Stimulated activated CD4-positive, alpha-beta T cell treated with anti-CD3 and anti-CD28 coated beads, Interleukin-4, amount 100 ng/mL, for 48 hours (primary cell): ENCODE results near the gene KLK5.
A peak's percentile ranks its signal among the peaks of the same experiment; 100 is the strongest.

ENCODE experiments used
- DNase-seq, 2 donors: peaks; one replicate each; pipeline ENCODE4 v3.0.0-alpha.2; 2020; ENCODE audit warnings: low read depth in 2 of 2

The KLK5 gene

DNA sequence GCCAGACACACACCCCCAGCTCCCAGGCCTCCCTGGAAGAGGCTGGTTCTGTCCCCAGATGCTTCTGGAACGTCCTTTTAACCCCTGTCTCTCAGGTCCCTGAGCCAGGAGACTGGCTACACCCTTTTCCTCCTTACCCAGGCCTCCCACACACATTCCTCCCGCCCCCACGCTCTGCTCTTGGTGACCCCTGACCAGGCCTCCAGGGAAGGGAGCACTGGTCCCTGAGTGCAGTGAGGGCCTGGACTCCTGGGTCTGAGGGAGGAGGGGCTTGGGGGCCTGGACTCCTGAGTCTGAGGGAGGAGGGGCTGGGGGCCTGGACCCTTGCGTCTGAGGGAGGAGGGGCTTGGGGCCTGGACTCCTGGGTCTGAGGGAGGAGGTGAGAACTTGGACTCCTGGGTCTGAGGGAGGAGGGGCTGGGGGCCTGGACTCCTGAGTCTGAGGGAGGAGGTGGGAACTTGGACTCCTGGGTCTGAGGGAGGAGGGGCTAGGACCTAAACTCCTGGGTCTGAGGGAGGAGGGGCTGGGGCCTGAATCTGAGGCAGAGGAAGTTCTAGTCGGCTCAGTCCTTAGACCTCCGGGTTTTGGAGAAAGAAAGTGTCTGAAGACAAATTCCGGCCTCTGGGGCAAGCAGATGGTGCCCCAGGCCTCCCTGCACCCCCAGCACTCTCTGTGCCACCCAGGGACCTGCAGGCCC lies 16.0 kb upstream of the KLK5 start:
- no peak for DNase-seq

DNA sequence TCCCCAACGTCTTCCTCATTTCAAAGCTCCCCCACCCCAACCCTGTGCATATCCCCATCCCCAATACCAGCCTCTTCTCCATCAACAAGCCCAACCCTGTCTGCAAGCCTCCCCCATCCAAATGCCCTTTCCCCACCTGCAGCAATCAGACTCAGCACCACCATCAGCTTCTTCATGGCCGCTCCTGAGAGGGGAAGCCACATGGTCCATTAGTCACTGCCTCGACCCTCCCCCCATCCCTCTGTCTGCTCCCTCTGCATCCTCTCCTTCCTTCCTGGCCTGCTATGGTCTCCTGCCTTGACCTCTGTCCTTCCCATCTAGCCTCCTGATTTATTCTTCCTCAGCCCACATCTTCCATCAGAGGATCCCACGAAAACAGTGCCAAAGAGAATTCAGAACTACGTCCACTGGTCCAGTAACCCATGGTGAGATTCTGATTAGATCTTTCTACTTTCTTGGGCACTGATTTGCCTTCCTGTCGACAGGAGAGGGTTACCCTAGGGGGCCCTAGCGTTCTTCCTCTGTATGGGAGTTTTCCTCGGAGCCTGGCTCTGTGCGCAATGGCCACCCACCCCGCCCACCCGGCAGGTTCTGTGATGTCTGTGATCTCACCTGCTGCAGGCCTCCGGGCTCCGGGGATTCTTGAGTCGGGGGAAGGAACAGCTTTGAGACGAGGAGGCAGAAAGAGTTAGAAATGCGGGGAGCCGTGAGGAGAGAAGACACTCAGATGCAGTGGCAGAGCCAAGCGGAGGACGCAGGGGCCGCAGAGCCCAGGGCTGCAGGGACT lies 15.3 kb upstream of the KLK5 start:
- no peak for DNase-seq

DNA sequence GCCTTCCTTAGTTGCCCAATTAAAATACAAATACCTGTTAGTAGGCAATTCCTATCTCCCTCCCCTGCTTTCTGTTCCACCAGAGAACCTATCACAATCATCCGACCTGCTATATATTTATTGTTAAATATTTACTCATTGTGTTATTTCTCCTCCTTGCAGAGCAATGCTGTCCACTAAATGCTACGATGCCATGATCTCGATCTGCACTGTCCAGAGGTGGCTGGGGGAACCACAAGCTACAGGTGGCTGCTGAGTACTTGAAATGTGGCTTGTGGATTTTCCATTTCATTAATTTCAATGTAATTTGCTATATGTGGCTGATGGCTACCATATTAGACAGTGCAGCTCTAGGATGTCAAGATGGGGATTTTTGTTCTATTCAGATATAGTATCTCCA lies 11.4 kb upstream of the KLK5 start:
- DNase-seq: no peak

DNA sequence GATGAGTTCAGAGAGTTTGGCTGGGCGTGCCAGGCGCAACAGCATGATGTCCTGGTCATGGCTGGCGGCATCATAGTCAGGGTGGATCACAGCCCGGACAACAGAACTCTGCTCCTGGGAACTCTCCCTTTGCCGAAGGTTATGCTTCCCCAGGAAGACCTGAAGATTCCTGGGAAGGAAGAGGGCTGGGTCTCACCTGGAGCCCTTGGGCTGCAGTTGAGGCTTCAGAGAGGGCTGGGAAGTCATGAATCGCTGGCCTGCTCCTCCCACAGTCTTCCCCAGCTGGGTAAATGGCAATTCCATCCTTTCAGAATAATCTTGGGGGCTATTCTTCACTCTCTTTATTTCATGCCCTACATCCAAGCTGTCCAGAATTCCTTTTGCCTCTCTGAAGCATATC lies 10.5 kb upstream of the KLK5 start:
- DNase-seq: no peak

DNA sequence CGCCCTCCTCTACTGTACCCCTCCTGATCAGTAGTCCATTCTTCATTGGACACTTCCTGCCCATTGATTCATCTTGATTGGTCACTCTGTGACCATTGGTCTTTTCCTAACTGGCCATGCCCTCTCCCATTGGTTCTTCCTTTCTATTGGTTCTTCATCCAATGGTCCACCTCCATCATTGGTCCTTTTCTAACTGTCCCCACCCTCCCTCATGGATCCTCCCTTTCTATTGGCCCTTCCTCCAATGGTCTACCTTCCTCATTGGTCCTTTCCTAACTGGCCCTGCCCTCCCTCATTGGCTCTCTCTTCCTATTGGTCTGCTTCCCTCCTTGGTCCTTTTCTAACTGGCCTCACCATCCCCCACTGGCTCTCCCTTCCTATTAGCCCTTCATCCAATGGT lies 9.4 kb upstream of the KLK5 start:
- no peak for DNase-seq

DNA sequence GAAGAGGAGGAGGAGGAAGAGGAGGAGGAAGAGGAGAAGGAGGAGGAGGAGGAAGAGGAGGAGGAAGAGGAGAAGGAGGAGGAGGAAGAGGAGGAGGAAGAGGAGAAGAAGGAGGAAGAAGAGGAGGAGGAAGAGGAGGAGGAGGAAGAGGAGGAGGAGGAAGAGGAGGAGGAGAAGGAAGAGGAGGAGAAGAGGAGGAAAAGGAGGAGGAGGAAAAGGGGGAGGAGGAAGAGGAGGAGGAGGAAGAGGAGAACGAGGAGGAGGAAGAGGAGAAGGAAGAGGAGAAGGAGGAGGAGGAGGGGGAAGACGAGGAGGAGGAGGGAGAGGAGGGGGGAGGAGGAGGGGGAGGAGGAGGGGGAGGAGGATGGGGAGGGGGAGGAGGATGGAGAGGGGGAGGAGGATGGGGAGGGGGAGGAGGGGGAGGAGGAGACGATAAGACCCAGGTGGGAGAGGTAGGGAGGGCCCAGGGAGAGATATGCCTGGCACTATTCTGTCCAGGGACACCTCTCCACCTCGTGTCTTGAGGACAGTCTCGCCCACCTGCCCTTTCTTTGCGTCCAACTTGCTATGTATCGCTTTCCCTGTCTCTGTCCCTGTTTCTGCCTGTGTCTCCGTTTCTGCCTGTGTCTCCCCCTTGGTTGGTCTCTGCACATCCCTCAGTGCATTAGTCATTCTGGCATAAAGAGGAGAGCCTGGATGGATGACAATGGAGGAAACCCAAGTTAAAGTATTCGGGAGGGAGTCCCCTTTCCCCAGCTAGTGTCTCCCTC lies 7.1 kb upstream of the KLK5 start:
- DNase-seq: no peak

DNA sequence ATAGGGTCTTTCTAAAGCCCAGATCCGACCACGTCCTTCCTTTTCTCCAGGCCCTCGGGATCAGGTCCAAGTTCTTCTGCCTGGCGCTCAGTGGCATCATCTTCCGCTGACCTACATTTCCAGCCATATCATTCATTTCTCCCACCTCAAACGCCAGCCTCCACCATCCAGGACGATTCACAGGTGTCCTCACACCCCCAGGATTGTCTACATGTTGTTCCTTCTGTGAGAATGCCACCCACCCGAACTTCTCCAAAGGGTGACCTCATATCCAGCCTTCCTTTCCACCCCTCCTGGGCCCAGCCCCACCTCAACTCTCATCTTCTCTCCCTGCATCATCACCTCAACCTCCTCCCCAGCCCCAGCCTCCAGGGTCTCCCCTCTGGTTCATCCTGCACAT lies 4.7 kb upstream of the KLK5 start:
- DNase-seq: no peak

DNA sequence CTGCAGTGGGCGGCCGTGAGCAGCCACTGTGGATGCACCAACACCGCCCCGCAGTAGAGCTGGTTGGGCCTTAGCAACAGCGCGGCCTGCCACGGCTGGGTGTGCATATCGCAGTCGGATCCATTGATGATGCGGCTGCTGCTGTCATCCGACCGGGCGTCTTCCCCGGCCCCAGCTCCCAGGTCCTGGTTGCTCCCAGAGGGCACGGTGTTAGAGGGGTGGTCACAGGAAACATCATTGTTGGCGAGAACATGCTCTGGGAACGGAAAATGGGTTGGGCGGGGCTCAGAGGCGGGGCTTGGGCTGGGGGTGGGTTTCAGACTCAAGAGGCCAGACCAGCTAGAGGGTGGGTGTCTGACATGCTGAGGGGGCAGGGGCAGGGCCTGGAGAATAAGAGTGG lies 3.0 kb downstream of the KLK5 start:
- DNase-seq: no peak

DNA sequence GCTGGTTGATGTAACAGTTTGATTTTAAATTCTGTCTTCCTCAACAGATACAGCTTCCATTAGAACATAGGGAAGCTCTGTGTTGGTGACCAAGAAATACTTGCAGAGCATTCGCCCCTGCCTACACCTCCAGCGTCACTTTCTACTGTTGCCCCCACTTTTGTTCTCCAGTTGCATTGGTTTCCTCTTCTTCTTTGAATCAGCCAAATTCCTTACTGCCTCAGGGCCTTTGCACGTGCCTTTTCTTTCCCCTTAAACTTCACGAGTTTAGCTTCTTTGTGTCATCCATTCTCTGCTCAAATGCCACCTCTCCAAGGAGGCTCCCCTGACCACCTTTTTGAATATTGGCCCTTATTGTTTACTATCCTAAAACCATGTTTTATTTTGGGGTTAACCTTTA lies 5.7 kb downstream of the KLK5 start:
- DNase-seq: no peak

DNA sequence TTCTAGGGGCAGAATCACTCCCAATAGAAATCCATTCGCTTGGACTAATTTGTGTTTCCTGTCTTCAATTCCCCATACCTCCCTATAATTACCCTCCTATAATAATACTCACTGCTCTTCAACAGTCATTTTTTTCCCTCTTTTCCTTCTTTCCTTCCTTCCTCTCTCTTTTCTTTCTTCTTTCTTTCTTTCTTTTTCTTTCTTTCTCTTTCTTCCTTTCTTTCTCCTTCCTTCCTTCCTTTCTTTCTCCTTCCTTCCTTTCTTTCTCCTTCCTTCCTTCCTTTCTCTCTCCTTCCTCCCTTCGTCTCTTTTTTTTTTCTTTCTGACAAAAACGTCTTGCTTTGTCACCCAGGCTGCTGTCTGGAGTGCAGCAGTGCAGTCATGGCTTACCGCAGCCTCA lies 8.0 kb downstream of the KLK5 start:
- no peak for DNase-seq

DNA sequence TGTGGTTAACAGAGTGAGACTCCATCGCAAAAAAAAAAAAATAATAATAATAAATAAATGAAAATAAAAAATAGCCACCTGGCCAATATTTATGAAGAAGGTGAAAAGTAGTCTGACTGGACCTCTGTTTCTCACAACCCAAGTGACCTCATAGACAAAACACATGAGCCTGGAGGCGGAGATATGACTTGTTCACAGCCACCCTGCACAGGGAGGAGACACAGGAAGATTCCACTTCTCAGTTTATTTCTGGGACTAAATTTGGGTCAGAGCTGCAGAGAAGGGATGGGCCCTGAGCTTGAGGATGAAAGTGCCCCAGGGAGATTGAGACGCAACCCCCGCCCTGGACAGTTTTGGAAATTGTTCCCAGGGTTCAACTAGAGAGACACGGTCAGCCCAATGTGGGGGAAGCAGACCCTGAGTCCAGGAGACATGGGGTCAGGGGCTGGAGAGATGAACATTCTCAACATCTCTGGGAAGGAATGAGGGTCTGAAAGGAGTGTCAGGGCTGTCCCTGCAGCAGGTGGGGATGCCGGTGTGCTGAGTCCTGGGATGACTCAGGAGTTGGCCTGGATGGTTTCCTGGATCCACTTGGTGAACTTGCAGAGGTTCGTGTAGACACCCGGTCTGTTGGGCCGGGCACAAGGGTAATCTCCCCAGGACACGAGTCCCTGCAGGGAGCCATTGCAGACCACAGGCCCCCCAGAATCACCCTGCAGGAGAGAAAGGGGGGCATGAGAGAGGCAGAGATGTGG lies 9.6 kb downstream of the KLK5 start:
- no peak for DNase-seq

DNA sequence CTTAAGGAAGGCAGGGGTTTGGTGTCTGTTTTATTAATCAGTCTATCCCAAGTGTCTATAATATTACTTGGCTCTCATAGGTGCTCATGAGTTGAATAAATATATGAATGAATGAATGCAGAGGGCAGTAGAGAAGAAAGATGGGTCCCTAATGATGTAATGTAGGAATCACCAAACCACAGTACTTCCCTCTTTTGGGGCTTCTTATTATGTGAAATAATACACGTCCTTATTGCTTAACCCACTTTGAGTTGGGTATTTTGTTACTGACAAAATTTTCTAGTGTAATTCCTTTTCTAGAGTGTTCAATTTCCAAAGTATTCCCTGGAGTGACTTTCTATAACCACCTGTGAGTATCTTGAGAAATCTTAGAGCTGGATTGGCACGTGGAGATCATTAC lies 13.2 kb downstream of the KLK5 start:
- no peak for DNase-seq

DNA sequence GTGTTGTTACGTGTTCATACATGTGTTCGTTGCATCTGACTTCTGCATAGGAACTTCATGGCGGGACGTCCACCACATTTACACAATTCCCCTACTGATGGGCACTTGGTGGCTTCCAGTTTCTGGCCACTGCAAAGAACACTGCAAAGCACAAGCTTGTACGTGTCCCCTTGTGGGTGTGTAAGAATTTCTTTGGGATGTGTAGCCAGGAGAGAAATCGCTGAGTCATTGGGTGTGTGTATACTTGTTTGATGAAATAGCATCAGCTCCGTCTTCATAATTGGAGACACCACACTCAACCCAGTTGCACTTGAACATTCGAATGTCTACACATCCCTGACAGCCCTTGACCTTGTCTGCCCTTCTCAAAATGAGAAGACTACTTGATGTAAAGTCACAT lies 19.2 kb downstream of the KLK5 start:
- DNase-seq: no peak

DNA sequence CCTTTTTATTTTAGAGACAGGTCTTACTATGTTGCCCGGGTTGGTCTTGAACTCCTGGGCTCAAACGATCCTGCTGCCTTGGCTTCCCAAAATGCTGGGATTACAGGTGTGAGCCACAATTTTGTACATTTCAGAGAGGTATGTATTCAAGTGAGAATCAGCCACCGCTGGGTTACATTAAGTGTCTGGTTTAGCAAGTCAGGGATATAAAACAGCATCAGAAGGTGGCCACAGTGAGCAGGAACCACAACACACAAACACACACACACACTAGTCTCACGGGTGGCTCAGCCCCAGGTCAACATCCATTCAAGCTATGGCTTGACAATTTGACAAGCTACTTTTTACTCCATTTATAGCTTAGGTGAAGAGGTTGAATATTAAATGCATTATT lies 20.2 kb downstream of the KLK5 start:
- DNase-seq: no peak

DNA sequence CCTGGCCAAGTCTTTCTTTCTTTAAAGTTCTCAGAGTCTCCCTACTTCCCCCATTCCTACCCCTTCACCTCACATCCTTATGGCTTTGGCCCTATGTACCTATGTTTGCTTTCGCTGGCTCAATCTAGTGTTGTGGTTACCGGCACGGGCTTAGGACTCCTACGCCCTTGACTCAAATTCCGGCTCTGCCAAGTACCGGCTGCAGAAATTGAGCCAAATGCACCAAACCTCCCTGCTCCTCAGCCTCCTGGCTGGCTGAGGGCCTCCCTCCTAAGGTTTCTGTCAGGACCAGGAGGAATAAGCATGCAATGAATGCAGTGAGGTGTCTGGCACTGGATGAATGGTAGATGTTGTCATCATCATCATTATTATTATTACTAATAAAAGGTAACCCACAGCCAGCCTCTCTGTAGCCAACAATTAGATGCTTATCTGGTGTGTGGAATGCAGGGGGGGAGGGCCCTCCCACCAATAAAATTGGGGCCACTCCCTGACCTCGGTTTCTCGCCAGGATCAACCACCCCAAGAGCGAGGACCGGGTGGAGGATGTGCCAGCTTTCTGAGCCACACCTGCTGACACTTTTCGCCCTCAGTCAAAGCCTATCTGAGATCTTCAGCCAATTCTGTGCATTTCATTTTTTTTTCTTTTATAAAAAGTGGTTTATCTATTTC lies 20.7 kb downstream of the KLK5 start:
- DNase-seq: no peak

DNA sequence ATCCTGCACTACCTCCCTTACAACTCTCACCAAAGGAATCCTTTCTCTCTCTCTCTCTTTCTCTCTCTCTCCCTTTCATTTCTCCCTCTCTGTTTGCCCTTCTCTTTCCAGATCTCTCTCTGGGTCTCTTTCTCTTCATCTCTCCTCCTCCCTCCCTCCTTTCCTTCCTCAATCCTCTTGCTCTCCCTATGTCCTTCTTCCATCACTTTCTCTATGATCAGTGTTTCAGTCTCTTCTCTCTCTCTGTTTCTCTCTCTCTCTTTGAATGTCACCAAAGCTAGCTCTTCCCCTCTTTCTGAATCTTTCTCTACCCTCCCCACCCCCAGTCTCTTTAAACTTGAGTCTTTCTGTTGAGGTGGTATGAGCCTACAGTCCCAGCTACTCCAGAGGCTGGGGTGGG lies 21.8 kb downstream of the KLK5 start:
- DNase-seq: no peak

DNA sequence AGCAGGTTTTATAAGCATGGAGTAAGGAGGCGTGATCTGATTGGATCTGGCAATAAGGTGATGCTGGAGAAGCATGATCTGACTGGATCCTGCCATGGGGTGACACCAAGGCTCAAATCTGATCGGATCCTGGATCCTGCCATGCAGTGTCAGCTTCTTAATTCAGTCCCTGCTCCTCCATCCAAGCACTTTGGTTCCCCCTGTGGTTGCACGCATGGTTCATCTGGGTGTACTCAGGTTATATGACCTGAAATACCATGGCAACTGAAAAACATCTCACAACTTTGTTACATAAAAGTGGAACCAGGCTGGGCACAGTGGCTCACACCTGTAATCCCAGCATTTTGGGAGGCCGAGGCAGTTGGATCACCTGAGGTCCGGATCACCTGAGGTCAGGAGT lies 24.0 kb downstream of the KLK5 start:
- no peak for DNase-seq

DNA sequence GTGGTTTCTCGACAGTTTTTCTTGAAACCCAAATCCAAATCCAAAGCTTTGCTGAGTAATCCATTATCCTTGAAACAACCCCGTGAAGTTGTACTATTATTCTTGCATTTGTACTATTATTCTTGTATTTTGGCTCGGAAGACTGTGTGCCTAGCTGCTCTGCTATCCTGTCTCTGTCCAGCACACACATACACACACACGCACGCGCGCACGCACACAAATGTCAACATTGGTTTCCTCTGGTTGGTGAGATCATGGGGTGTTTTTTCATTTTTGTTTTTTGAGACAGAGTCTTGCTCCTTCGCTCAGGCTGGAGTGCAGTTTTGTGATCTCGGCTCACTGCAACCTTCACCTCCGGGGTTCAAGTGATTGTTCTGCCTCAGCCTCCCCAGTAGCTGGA lies 26.7 kb downstream of the KLK5 start:
- no peak for DNase-seq

DNA sequence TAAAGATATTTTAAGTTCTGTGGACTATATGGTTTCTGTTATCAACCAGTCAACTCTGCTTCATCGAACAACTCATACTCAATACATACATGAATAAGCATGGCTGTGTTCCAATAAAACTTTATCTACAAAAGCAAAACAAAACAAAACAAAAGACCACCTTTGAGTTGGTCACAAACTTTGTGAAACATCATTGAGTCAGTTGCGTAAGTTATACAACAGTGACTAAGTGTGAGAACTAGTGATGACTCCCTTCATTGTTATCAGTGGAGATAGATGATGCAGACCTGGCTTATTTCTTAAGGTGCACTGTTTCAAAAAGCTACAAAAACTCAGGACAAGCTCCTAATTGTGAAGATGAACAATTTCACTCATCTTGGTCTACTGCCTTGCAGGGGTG lies 27.1 kb downstream of the KLK5 start:
- no peak for DNase-seq

DNA sequence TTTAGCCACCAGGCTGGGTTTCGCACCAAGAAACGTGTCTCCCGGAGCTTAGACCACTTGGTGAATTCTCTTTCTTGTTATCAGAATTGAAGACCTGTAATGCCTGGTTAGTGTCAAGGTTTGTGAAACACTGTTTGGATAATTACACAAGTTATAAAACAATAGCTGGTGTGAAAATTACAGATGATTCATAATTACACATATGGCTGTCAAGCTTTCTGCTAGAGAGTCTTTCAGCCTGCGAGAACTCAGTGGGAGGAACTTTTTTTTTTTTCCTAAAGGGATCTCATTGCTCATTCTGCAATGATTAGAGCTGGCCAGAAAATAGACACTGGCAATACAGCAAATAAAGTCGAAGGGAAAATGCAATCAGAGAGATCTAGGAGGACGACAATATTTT lies 28.3 kb downstream of the KLK5 start:
- no peak for DNase-seq

DNA sequence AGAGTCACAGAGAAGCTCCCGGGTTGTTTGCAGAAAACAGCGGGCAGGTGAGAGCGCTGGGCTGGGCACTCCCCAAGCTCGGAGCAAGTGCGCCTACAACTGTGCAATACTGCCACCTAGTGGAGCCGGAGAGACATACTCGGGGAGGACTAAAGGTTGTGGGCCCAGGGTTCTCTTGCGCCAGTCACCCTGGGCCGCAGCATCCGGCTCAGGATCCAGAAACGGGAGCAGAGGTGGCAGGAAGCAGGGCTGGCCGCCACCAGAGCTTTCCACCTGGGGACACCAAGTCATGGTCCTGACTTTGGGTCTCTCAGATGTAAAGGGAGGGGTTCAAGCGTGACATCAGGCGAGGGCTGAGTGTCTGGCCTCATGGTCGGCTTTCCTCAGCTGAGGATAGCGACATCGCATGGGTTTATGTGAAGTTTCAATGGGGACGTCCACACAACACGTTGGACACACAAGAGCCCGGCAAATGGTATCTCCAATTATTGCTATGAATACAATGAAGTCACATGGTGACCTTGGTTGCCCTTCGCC lies 30.5 kb downstream of the KLK5 start:
- DNase-seq: peak; percentile 64 to 74
